PC-9 (cell line): ENCODE data around the gene ZNF146.

Experiments
- EZH2 ChIP-seq: fragments of 200-600 bp; sonication (generic); IDR thresholded peaks from 2 replicates; pipeline ENCODE4 v1.8.0; 2017; ENCODE audit warnings: antibody characterized with exemption, low read depth
- TF ChIP-seq, protein P1 (sequence below): fragments of 200-600 bp; sonication (generic); conservative IDR thresholded peaks from 2 replicates; pipeline ENCODE4 v1.6.1; 2017; ENCODE audit warnings: mixed run types, antibody characterized with exemption, mild to moderate bottlenecking, moderate library complexity

DNA sequence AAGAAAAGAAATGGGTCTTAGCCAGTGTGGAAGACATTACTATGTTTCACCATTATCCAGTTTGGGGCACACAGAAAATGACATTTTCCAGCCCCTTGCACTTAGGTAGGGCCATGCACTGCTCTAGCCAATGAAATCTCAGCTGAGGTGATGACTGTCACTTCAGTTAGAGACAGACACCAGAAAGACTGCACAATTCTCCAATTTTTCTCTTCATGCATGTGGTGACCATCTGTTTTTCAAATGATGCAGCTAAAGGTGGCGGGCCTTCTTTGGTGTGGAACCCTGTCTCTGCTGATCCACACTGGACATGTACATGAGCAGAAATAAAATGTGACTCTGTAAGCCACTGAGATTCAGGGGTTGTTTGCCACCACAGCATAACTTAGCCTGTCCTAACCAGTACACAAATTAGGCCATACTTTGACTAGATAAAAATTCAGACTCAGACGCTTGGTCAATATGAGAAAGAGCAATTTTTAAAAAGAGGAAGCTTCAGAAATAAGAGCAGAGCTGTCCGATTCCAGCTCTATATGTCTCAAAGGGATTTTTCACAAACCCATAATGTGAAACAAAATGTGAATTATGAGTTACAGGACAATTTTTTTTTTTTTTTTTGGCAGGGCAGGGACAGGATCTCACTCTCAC lies 7.2 kb upstream of the ZNF146 start:
- TF ChIP-seq, protein P1, sequence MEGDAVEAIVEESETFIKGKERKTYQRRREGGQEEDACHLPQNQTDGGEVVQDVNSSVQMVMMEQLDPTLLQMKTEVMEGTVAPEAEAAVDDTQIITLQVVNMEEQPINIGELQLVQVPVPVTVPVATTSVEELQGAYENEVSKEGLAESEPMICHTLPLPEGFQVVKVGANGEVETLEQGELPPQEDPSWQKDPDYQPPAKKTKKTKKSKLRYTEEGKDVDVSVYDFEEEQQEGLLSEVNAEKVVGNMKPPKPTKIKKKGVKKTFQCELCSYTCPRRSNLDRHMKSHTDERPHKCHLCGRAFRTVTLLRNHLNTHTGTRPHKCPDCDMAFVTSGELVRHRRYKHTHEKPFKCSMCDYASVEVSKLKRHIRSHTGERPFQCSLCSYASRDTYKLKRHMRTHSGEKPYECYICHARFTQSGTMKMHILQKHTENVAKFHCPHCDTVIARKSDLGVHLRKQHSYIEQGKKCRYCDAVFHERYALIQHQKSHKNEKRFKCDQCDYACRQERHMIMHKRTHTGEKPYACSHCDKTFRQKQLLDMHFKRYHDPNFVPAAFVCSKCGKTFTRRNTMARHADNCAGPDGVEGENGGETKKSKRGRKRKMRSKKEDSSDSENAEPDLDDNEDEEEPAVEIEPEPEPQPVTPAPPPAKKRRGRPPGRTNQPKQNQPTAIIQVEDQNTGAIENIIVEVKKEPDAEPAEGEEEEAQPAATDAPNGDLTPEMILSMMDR, result no peak
- TF ChIP-seq EZH2, result no peak
